WTC11 (cell line): Measurements from ENCODE around the gene RANBP17. TPM values are rescaled to one million over a fixed set of nuclear protein-coding genes. Genes with fewer than 3 reads are reported as not detected.

Experiments
- ATAC-seq: fragments of 200-7000 bp; cut with Tn5 transposase; 2 replicates; pipeline ENCODE4 v1.10.0; 2021; ENCODE audit warnings: mild to moderate bottlenecking, moderate library complexity
- CTCF ChIA-PET: fragments of 300-600 bp; sonication (Branson Sonifier 250); formaldehyde crosslinking; loops from one replicate; lab custom pipeline; 2021; ENCODE audit warnings: antibody characterized with exemption; lab: Charles Lee
- POLR2A ChIA-PET: fragments of 350-600 bp; sonication (Branson Sonifier 250); formaldehyde crosslinking; loops from one replicate; lab custom pipeline; 2021; ENCODE audit warnings: antibody characterized with exemption; lab: Charles Lee
- DNase-seq: peaks from one replicate; pipeline ENCODE4 v3.0.0; 2021; ENCODE audit warnings: low spot score
- H3K27ac Mint-ChIP-seq: 2 replicates; pipeline ENCODE4 v1.8.0; 2021; ENCODE audit warnings: mixed read lengths
- H3K27me3 Mint-ChIP-seq: 2 replicates; pipeline ENCODE4 v1.8.0; 2021; ENCODE audit warnings: low read depth, mild to moderate bottlenecking, moderate library complexity, mixed read lengths
- H3K36me3 Mint-ChIP-seq: 2 replicates; pipeline ENCODE4 v1.8.0; 2021; ENCODE audit warnings: mixed read lengths
- H3K4me1 Mint-ChIP-seq: 2 replicates; pipeline ENCODE4 v1.8.0; 2022; ENCODE audit warnings: mixed read lengths
- H3K4me3 Mint-ChIP-seq: 2 replicates; pipeline ENCODE4 v1.8.0; 2021; ENCODE audit warnings: mild to moderate bottlenecking, moderate library complexity, mixed read lengths
- H3K9me3 Mint-ChIP-seq: 2 replicates; pipeline ENCODE4 v1.8.0; 2021; ENCODE audit warnings: mixed read lengths
- ATF1 ChIP-seq: sonication (generic); formaldehyde crosslinking; IDR thresholded peaks from 2 replicates; pipeline ENCODE4 v1.8.1; 2023; ENCODE audit warnings: mild to moderate bottlenecking, moderate library complexity, missing genetic modification reagents
- CREM ChIP-seq: sonication (generic); formaldehyde crosslinking; IDR thresholded peaks from 2 replicates; pipeline ENCODE4 v1.8.1; 2022; ENCODE audit warnings: mild to moderate bottlenecking, missing genetic modification reagents, moderate library complexity
- ELF4 ChIP-seq: sonication (generic); formaldehyde crosslinking; IDR thresholded peaks from 2 replicates; pipeline ENCODE4 v1.8.1; 2022; ENCODE audit warnings: low read depth, mild to moderate bottlenecking, moderate library complexity, missing genetic modification reagents
- ETV6 ChIP-seq: sonication (generic); formaldehyde crosslinking; IDR thresholded peaks from 2 replicates; pipeline ENCODE4 v1.8.1; 2022; ENCODE audit warnings: mild to moderate bottlenecking, missing genetic modification reagents
- FOXK1 ChIP-seq: sonication (generic); formaldehyde crosslinking; IDR thresholded peaks from 2 replicates; pipeline ENCODE4 v1.8.0; 2022; ENCODE audit warnings: mild to moderate bottlenecking, moderate library complexity, missing genetic modification reagents
- FOXP1 ChIP-seq: sonication (generic); formaldehyde crosslinking; IDR thresholded peaks from 2 replicates; pipeline ENCODE4 v1.8.0; 2022; ENCODE audit warnings: missing genetic modification reagents, mild to moderate bottlenecking, moderate library complexity, borderline replicate concordance
- GABPB1 ChIP-seq: sonication (generic); formaldehyde crosslinking; IDR thresholded peaks from 2 replicates; pipeline ENCODE4 v1.8.1; 2023; ENCODE audit warnings: mild to moderate bottlenecking, missing genetic modification reagents
- GRHL2 ChIP-seq: fragments of 250-450 bp; sonication (Bioruptor Pico); IDR thresholded peaks from 2 replicates; pipeline ENCODE4 v1.8.0; 2022; ENCODE audit warnings: mild to moderate bottlenecking, moderate library complexity; ENCODE audit not compliant: insufficient replicate concordance, severe bottlenecking
- GTF2I ChIP-seq: fragments of 250-450 bp; sonication (Bioruptor Pico); conservative IDR thresholded peaks from 2 replicates; pipeline ENCODE4 v1.4.0; 2021; ENCODE audit warnings: mild to moderate bottlenecking
- KAT7 ChIP-seq: sonication (generic); formaldehyde crosslinking; IDR thresholded peaks from 2 replicates; pipeline ENCODE4 v1.8.1; 2023; ENCODE audit warnings: missing genetic modification reagents, mild to moderate bottlenecking, borderline replicate concordance
- MLX ChIP-seq: sonication (generic); formaldehyde crosslinking; IDR thresholded peaks from 2 replicates; pipeline ENCODE4 v1.8.1; 2023; ENCODE audit warnings: mild to moderate bottlenecking, missing genetic modification reagents, moderate library complexity
- NFE2L1 ChIP-seq: sonication (generic); formaldehyde crosslinking; IDR thresholded peaks from 2 replicates; pipeline ENCODE4 v1.8.1; 2023; ENCODE audit warnings: missing genetic modification reagents
- NFYB ChIP-seq: sonication (generic); formaldehyde crosslinking; conservative IDR thresholded peaks from 2 replicates; pipeline ENCODE4 v1.8.0; 2022; ENCODE audit warnings: low read depth, missing genetic modification reagents
- NR2C2 ChIP-seq: sonication (generic); formaldehyde crosslinking; IDR thresholded peaks from 2 replicates; pipeline ENCODE4 v1.8.0; 2022; ENCODE audit warnings: mild to moderate bottlenecking, missing genetic modification reagents
- PRRX2 ChIP-seq: fragments of 250-450 bp; sonication (Bioruptor Pico); IDR thresholded peaks from 2 replicates; pipeline ENCODE4 v1.8.0; 2021; ENCODE audit warnings: mild to moderate bottlenecking
- SMAD4 ChIP-seq: sonication (generic); formaldehyde crosslinking; IDR thresholded peaks from 2 replicates; pipeline ENCODE4 v1.8.0; 2022; ENCODE audit warnings: mild to moderate bottlenecking, missing genetic modification reagents
- SOX15 ChIP-seq: fragments of 250-450 bp; sonication (Bioruptor Pico); IDR thresholded peaks from 2 replicates; pipeline ENCODE4 v1.9.0; 2021; ENCODE audit warnings: mild to moderate bottlenecking
- TCF7 ChIP-seq: sonication (generic); formaldehyde crosslinking; IDR thresholded peaks from 2 replicates; pipeline ENCODE4 v1.8.0; 2022; ENCODE audit warnings: mild to moderate bottlenecking, low read depth, missing genetic modification reagents, moderate library complexity
- TEAD1 ChIP-seq: sonication (generic); formaldehyde crosslinking; IDR thresholded peaks from 2 replicates; pipeline ENCODE4 v1.8.0; 2022; ENCODE audit warnings: mild to moderate bottlenecking, missing genetic modification reagents
- ZBTB21 ChIP-seq: sonication (generic); formaldehyde crosslinking; IDR thresholded peaks from 2 replicates; pipeline ENCODE4 v1.8.1; 2023; ENCODE audit warnings: mild to moderate bottlenecking, missing genetic modification reagents, borderline replicate concordance
- ZNF121 ChIP-seq: sonication (generic); formaldehyde crosslinking; IDR thresholded peaks from 2 replicates; pipeline ENCODE4 v1.8.0; 2023; ENCODE audit warnings: missing genetic modification reagents
- ZNF263 ChIP-seq: sonication (generic); formaldehyde crosslinking; IDR thresholded peaks from 2 replicates; pipeline ENCODE4 v1.8.1; 2022; ENCODE audit warnings: low read depth, mild to moderate bottlenecking, moderate library complexity, missing genetic modification reagents
- ZNF396 ChIP-seq: fragments of 250-450 bp; sonication (Bioruptor Pico); IDR thresholded peaks from 2 replicates; pipeline ENCODE4 v1.8.0; 2021; ENCODE audit warnings: mild to moderate bottlenecking, moderate library complexity, borderline replicate concordance
- ZNF671 ChIP-seq: fragments of 250-450 bp; sonication (Bioruptor Pico); IDR thresholded peaks from 2 replicates; pipeline ENCODE4 v1.8.0; 2021; ENCODE audit warnings: mild to moderate bottlenecking
- total RNA-seq: library from RNA; stranded (reverse); gene quantifications from 3 replicates; pipeline ENCODE4 v1.2.3, GENCODE V29; 2021
- TF ChIP-seq, protein P1 (sequence below): sonication (generic); formaldehyde crosslinking; IDR thresholded peaks from 2 replicates; pipeline ENCODE4 v1.8.0; 2022; ENCODE audit warnings: mild to moderate bottlenecking, missing genetic modification reagents
- TF ChIP-seq, protein P2 (sequence below): sonication (generic); formaldehyde crosslinking; IDR thresholded peaks from 2 replicates; pipeline ENCODE4 v1.8.0; 2022; ENCODE audit warnings: mild to moderate bottlenecking, missing genetic modification reagents
- TF ChIP-seq, protein P3 (sequence below): fragments of 250-450 bp; sonication (Bioruptor Pico); conservative IDR thresholded peaks from 2 replicates; pipeline ENCODE4 v1.9.0; 2021; ENCODE audit warnings: mild to moderate bottlenecking

Gene RANBP17
- total RNA-seq, 1 experiment from 2014 or later = 23.1 TPM

- TF ChIP-seq, protein P1, sequence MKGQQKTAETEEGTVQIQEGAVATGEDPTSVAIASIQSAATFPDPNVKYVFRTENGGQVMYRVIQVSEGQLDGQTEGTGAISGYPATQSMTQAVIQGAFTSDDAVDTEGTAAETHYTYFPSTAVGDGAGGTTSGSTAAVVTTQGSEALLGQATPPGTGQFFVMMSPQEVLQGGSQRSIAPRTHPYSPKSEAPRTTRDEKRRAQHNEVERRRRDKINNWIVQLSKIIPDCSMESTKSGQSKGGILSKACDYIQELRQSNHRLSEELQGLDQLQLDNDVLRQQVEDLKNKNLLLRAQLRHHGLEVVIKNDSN (CRISPR knock-in tag) = no peak
- TF ChIP-seq SMAD4 (CRISPR knock-in tag) (no peak), CREM (CRISPR knock-in tag) (no peak)
These were observed 25.6 kb upstream of the RANBP17 start (continued) for GRCh38 chr5:170836226-170836625.

DNA sequence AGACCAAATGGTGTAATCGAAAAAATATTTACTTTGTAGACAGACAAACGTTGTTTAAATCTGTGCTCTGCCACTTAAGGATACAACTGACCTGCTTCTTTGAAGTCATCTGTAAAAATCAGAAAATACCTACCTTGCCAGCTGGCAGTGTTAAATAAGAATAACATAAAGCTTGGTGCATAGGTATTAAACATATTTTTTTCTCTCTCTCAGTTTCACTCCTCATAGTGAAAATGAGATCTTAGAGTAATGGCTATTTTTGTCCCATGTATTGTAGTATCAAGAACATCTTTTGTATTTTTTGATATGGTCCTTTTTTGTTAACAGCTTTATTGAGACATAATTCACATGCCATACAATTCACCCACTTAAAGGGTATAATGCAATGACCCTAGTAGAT, 17.9 kb upstream of the RANBP17 start:
- TF ChIP-seq, protein P2, sequence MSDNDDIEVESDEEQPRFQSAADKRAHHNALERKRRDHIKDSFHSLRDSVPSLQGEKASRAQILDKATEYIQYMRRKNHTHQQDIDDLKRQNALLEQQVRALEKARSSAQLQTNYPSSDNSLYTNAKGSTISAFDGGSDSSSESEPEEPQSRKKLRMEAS (CRISPR knock-in tag) = no peak
- no peak for TF ChIP-seq ZBTB21
- TF ChIP-seq NFYB (CRISPR knock-in tag) = no peak
- TF ChIP-seq ZNF396 (CRISPR knock-in tag) = no peak
- TF ChIP-seq ATF1 (CRISPR knock-in tag) = no peak
- TF ChIP-seq, protein P1 (CRISPR knock-in tag) = no peak
- TF ChIP-seq FOXP1 (CRISPR knock-in tag) = no peak
- no peak for TF ChIP-seq KAT7 (CRISPR knock-in tag)
- no peak for TF ChIP-seq CREM (CRISPR knock-in tag)
- no peak for TF ChIP-seq NFE2L1 (CRISPR knock-in tag)
- TF ChIP-seq GTF2I = no peak
- Mint-ChIP-seq H3K4me1 (no peaks in the 10 kb centered on the region), H3K9me3 (no peaks in the 10 kb centered on the region), H3K27me3 (no peaks in the 10 kb centered on the region), H3K4me3 (no peak overlapping the region), H3K27ac (no peak overlapping the region), H3K36me3 (no peaks in the 10 kb centered on the region)
- no peak for DNase-seq
- ChIA-PET CTCF (no interaction called here), POLR2A (no interaction called here)
- ATAC-seq = no peak

- no peak for DNase-seq
- Mint-ChIP-seq H3K4me3 (no peak overlapping the region), H3K4me1 (no peaks in the 10 kb centered on the region), H3K27me3 (no peaks in the 10 kb centered on the region), H3K9me3 (peaks cover 3% of the 10 kb centered on the region; the same call in 1 of the 2 replicates), H3K36me3 (no peaks in the 10 kb centered on the region), H3K27ac (no peak overlapping the region)
- POLR2A ChIA-PET = interaction anchor here (0.6 kb wide), 1 partner anchor 555 kb away, joined by 3 read pairs; no protein-coding TSS in a partner anchor
- CTCF ChIA-PET = no interaction called here
- no peak for TF ChIP-seq ELF4 (CRISPR knock-in tag)
- no peak for TF ChIP-seq TEAD1 (CRISPR knock-in tag)
- no peak for TF ChIP-seq FOXK1
- no peak for TF ChIP-seq ETV6
- TF ChIP-seq, protein P3, sequence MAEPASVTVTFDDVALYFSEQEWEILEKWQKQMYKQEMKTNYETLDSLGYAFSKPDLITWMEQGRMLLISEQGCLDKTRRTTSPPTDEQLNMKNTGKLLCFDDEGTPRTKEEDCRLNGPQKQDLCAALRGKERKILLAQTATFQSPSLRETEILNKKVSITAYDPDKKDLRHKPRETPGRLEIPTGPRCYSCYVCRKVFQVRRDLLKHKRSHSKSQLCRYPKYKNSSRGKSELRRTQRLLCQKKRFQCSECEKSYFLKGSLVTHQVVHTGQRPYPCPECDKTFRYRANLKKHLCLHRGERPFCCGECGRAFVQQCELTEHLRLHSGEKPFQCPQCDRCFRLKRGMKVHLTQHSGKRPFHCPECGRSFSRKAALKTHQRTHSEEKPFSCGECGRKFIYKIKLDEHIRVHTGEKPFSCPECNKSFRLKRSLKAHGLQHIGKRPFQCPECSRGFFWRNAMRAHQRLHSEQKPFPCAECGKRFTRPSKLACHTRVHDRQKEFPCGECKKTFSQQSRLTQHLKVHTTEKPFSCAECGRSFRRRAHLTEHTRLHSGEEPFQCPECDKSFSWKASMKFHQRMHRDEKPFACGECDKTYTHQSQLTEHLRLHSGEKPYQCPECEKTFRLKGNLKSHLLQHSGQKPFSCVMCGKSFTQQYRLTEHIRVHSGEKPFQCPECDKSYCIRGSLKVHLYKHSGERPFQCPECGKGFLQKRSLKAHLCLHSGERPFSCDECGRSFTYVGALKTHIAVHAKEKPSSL (CRISPR knock-in tag) = no peak
- no peak for TF ChIP-seq TCF7 (CRISPR knock-in tag)
- no peak for ATAC-seq
These were observed 17.2 kb upstream of the RANBP17 start for GRCh38 chr5:170844651-170845050.

GRCh38 chr5:170846416-170846815, 15.4 kb upstream of the RANBP17 start:
- ATAC-seq = no peak
- no peak overlapping the region for H3K4me3 Mint-ChIP-seq
- TF ChIP-seq ZNF671 (CRISPR knock-in tag) = no peak
- TF ChIP-seq MLX = no peak
- TF ChIP-seq ZNF263 (CRISPR knock-in tag) = no peak
- no peak for TF ChIP-seq SOX15 (CRISPR knock-in tag)
- TF ChIP-seq, protein P3 (CRISPR knock-in tag) = no peak
- TF ChIP-seq GRHL2 (CRISPR knock-in tag) = no peak
- TF ChIP-seq PRRX2 (CRISPR knock-in tag) = no peak
- no peak for TF ChIP-seq GABPB1 (CRISPR knock-in tag)
- no peak for TF ChIP-seq NR2C2 (CRISPR knock-in tag)
- TF ChIP-seq KAT7 (CRISPR knock-in tag) = no peak
- no peak for TF ChIP-seq ZNF121 (CRISPR knock-in tag)

More at GRCh38 chr5:170846416-170846815, 15.4 kb upstream of the RANBP17 start:
- POLR2A ChIA-PET = no interaction called here
- H3K36me3 Mint-ChIP-seq = no peaks in the 10 kb centered on the region
- H3K27ac Mint-ChIP-seq = no peak overlapping the region
- H3K9me3 Mint-ChIP-seq = peaks cover 6% of the 10 kb centered on the region; the same call in 1 of the 2 replicates
- no peaks in the 10 kb centered on the region for H3K27me3 Mint-ChIP-seq
- DNase-seq = no peak
- H3K4me1 Mint-ChIP-seq = no peaks in the 10 kb centered on the region
- CTCF ChIA-PET = interaction anchor here (0.5 kb wide), 1 partner anchor 1213 kb away, joined by 3 read pairs; no protein-coding TSS in a partner anchor
